Adrenal gland (tissue), 5 donors: ENCODE measurements around the gene MCRIP1.

ENCODE experiments used
- CTCF ChIP-seq, 6 experiments: fragments of 450-650 bp in 4 of 6; fragments of 200-600 bp in 2 of 6; sonication (generic) in 1 of 6; IDR thresholded peaks; 1 replicate in 5 of 6; 2 replicates in 1 of 6; pipeline versions ENCODE4 v1.5.1 to v1.8.0; 2016 to 2021; ENCODE audit warnings: antibody characterized with exemption in 6 of 6, mild to moderate bottlenecking in 2 of 6, moderate library complexity in 1 of 6
- POLR2A ChIP-seq, 2 donors: fragments of 450-650 bp; IDR thresholded peaks; one replicate each; pipeline ENCODE4 v1.6.1; 2017; ENCODE audit warnings: antibody characterized with exemption in 2 of 2, mild to moderate bottlenecking in 2 of 2, moderate library complexity in 1 of 2
- donor health status: DM: no; HTN: no; CAD: no.

- no peak for TF ChIP-seq CTCF (IDR thresholded peaks at IDR 0.05)
- no peak for TF ChIP-seq POLR2A (IDR thresholded peaks at IDR 0.05)
These were observed 13.4 kb downstream of the MCRIP1 start for GRCh38 chr17:81819708-81820107.
